ENCODE results near the gene ZKSCAN7.

The ZKSCAN7 gene

DNA sequence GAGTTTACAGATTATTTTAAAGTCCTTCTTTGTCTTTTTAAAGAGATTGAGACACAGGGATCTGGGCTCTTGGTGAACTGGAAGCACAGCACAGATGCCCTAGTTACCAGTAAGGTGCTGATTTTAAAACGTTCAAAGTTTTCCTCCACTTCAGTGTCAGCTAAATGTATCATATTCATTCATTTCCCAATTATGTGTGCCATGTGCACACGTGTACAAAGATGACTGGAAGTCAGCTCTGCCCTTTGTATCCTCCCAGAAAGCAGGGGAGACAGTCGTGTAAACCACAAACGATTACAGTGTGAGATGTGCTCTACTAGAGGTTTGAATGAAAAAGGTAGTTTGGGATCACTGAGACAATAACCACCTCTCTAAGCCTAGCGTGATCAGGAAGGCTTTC is 730 bp downstream of the ZKSCAN7 start:
- Histone ChIP-seq H2AFZ (ENCODE audit: low read length) (peak overlapping the region; percentile 92), H4K20me1 (ENCODE audit: insufficient read depth, low read length, poor library complexity, severe bottlenecking) (no peaks in the 10 kb centered on the region), H3K9me2 (replicated peaks; ENCODE audit: low read depth, low read length) (no peaks in the 10 kb centered on the region), H3K9ac (ENCODE audit: low read depth, low read length, poor library complexity, severe bottlenecking) (peak overlapping the region; percentile 88), H3K79me2 (ENCODE audit: insufficient read depth, low read length) (peaks cover 11% of the 10 kb centered on the region; the same call in 1 of the 2 replicates), H3K4me3 (ENCODE audit: low read length, poor library complexity, severe bottlenecking) (peak overlapping the region; percentile 94), H3K9me3 (ENCODE audit: insufficient read depth, low read depth, low read length) (no peaks in the 10 kb centered on the region), H3K36me3 (ENCODE audit: insufficient read depth, low read length) (no peaks in the 10 kb centered on the region), H3K4me1 (ENCODE audit: insufficient read depth, low read length, poor library complexity, severe bottlenecking) (peaks cover 26% of the 10 kb centered on the region), H3K4me2 (ENCODE audit: low read depth, low read length, poor library complexity, severe bottlenecking) (peak overlapping the region; percentile 79), H3F3A (ENCODE audit: low read depth) (no peaks in the 10 kb centered on the region), H3K27me3 (ENCODE audit: insufficient read depth, low read length, poor library complexity, severe bottlenecking) (peaks cover 38% of the 10 kb centered on the region)
- TF ChIP-seq EZH2phosphoT487 (IDR thresholded peaks at IDR 0.05; ENCODE audit: borderline replicate concordance) = no peak
- TF ChIP-seq CTCF (conservative IDR thresholded peaks at IDR 0.05; ENCODE audit: low read length) = no peak

GRCh38 chr3:44557074-44557473 is 2.1 kb downstream of the ZKSCAN7 start:
- H3K4me1 ChIP-seq (ENCODE audit: insufficient read depth, low read length, poor library complexity, severe bottlenecking) = peaks cover 26% of the 10 kb centered on the region
- TF ChIP-seq EZH2phosphoT487 (IDR thresholded peaks at IDR 0.05; ENCODE audit: borderline replicate concordance) (no peak), CTCF (conservative IDR thresholded peaks at IDR 0.05; ENCODE audit: low read length) (no peak)
- peaks cover 11% of the 10 kb centered on the region; the same call in 1 of the 2 replicates for H3K79me2 ChIP-seq (ENCODE audit: insufficient read depth, low read length)
- H3F3A ChIP-seq (ENCODE audit: low read depth) = no peaks in the 10 kb centered on the region
- peaks cover 24% of the 10 kb centered on the region for H3K27me3 ChIP-seq (ENCODE audit: insufficient read depth, low read length, poor library complexity, severe bottlenecking)
- H3K9me2 ChIP-seq (replicated peaks; ENCODE audit: low read depth, low read length) = no peaks in the 10 kb centered on the region
- peak overlapping the region; percentile 88 for H3K9ac ChIP-seq (ENCODE audit: low read depth, low read length, poor library complexity, severe bottlenecking)
- H3K36me3 ChIP-seq (ENCODE audit: insufficient read depth, low read length) = no peaks in the 10 kb centered on the region
- peak overlapping the region; percentile 79 for H3K4me2 ChIP-seq (ENCODE audit: low read depth, low read length, poor library complexity, severe bottlenecking)
- peak overlapping the region; percentile 94 for H3K4me3 ChIP-seq (ENCODE audit: low read length, poor library complexity, severe bottlenecking)
- no peaks in the 10 kb centered on the region for H4K20me1 ChIP-seq (ENCODE audit: insufficient read depth, low read length, poor library complexity, severe bottlenecking)
- H2AFZ ChIP-seq (ENCODE audit: low read length) = no peak overlapping the region
- peaks cover 12% of the 10 kb centered on the region; the same call in 1 of the 2 replicates for H3K9me3 ChIP-seq (ENCODE audit: insufficient read depth, low read depth, low read length)

GRCh38 chr3:44561076-44561475 is 6.1 kb downstream of the ZKSCAN7 start:
- Histone ChIP-seq H3K36me3 (ENCODE audit: insufficient read depth, low read length) (no peaks in the 10 kb centered on the region), H3K4me3 (ENCODE audit: low read length, poor library complexity, severe bottlenecking) (no peak overlapping the region), H3K9me2 (replicated peaks; ENCODE audit: low read depth, low read length) (no peaks in the 10 kb centered on the region), H4K20me1 (ENCODE audit: insufficient read depth, low read length, poor library complexity, severe bottlenecking) (no peaks in the 10 kb centered on the region), H3K79me2 (ENCODE audit: insufficient read depth, low read length) (peaks cover 11% of the 10 kb centered on the region; the same call in 1 of the 2 replicates), H3K9ac (ENCODE audit: low read depth, low read length, poor library complexity, severe bottlenecking) (no peak overlapping the region), H2AFZ (ENCODE audit: low read length) (no peak overlapping the region), H3K4me2 (ENCODE audit: low read depth, low read length, poor library complexity, severe bottlenecking) (no peak overlapping the region), H3K4me1 (ENCODE audit: insufficient read depth, low read length, poor library complexity, severe bottlenecking) (peaks cover 19% of the 10 kb centered on the region), H3F3A (ENCODE audit: low read depth) (no peaks in the 10 kb centered on the region), H3K9me3 (ENCODE audit: insufficient read depth, low read depth, low read length) (peaks cover 21% of the 10 kb centered on the region; the same call in 1 of the 2 replicates), H3K27me3 (ENCODE audit: insufficient read depth, low read length, poor library complexity, severe bottlenecking) (no peaks in the 10 kb centered on the region)
- TF ChIP-seq CTCF (conservative IDR thresholded peaks at IDR 0.05; ENCODE audit: low read length) (no peak), EZH2phosphoT487 (IDR thresholded peaks at IDR 0.05; ENCODE audit: borderline replicate concordance) (no peak)
